NOMO-1 treated with dmso at 0.1 percent for 144 hours (cell line): ENCODE results near the gene ZBTB12.

ENCODE experiments used
- DNase-seq: peaks from one replicate; lab custom pipeline; 2025; ENCODE audit not compliant: unreplicated experiment; lab: John Stamatoyannopoulos, UW

ZBTB12 gene

GRCh38 chr6:31897612-31898382 is 4.1 kb downstream of the ZBTB12 start, which contains the start of gene EHMT2:
Gene EHMT2 (minus strand): TSS chr6:31897698. CDS start chr6:31897677, 21 bp downstream.
- peak; percentile 79 for DNase-seq

- DNase-seq, result no peak
Measured at GRCh38 chr6:31896856-31897611, 4.9 kb downstream of the ZBTB12 start.

GRCh38 chr6:31896493-31896855 is 5.4 kb downstream of the ZBTB12 start:
- DNase-seq, result no peak

GRCh38 chr6:31892821-31893220 is 9.1 kb downstream of the ZBTB12 start:
- no peak for DNase-seq

- no peak for DNase-seq
Measured at GRCh38 chr6:31889331-31889972, 12.4 kb downstream of the ZBTB12 start.

GRCh38 chr6:31888276-31889258 is 13.3 kb downstream of the ZBTB12 start:
- DNase-seq, result no peak

GRCh38 chr6:31887173-31888007 is 14.5 kb downstream of the ZBTB12 start:
- DNase-seq, result no peak

- no peak for DNase-seq
Measured at GRCh38 chr6:31886541-31886991, 15.3 kb downstream of the ZBTB12 start.

GRCh38 chr6:31884528-31885035 is 17.3 kb downstream of the ZBTB12 start:
- DNase-seq, result no peak

- DNase-seq, result no peak
Measured at GRCh38 chr6:31883676-31884075, 18.2 kb downstream of the ZBTB12 start.

- no peak for DNase-seq
Measured at GRCh38 chr6:31882344-31882743, 19.5 kb downstream of the ZBTB12 start.

GRCh38 chr6:31881136-31881859 is 20.6 kb downstream of the ZBTB12 start:
- no peak for DNase-seq

GRCh38 chr6:31880616-31881015 is 21.3 kb downstream of the ZBTB12 start:
- no peak for DNase-seq

- DNase-seq, result no peak
Measured at GRCh38 chr6:31879901-31880300, 22.0 kb downstream of the ZBTB12 start.

GRCh38 chr6:31879143-31879542 is 22.7 kb downstream of the ZBTB12 start:
- DNase-seq, result no peak

- no peak for DNase-seq
Measured at GRCh38 chr6:31878726-31879125, 23.2 kb downstream of the ZBTB12 start, which contains the start of gene SLC44A4. Gene SLC44A4 (minus strand): TSS chr6:31878997. CDS start chr6:31878980, 17 bp downstream.

- no peak for DNase-seq
Measured at GRCh38 chr6:31878222-31878621, 23.7 kb downstream of the ZBTB12 start.

- no peak for DNase-seq
Measured at GRCh38 chr6:31877651-31878161, 24.2 kb downstream of the ZBTB12 start.
